Trophoblast cell (in vitro differentiated cells and primary cell): ENCODE results near the gene POLD2.

Experiments used
- DNase-seq, 2 donors: peaks; one replicate each; pipeline ENCODE4 v3.0.0-alpha.2; 2016
- H2AFZ ChIP-seq: 2 replicates; pipeline ENCODE4 v1.6.1; 2013; ENCODE audit warnings: low read length, moderate library complexity, mild to moderate bottlenecking; ENCODE audit not compliant: insufficient read depth, poor library complexity
- H2AK5ac ChIP-seq: 2 replicates; pipeline ENCODE4 v1.6.1; 2013; ENCODE audit warnings: mild to moderate bottlenecking, low read length
- H2BK120ac ChIP-seq: 2 replicates; pipeline ENCODE4 v1.6.1; 2013; ENCODE audit warnings: low read length, mild to moderate bottlenecking, moderate library complexity; ENCODE audit not compliant: insufficient read depth, poor library complexity
- H2BK12ac ChIP-seq: 2 replicates; pipeline ENCODE4 v1.6.1; 2013; ENCODE audit warnings: mild to moderate bottlenecking, low read length, moderate library complexity
- H2BK5ac ChIP-seq: 2 replicates; pipeline ENCODE4 v1.6.1; 2013; ENCODE audit warnings: low read length, low read depth, moderate library complexity, mild to moderate bottlenecking; ENCODE audit not compliant: poor library complexity
- H3K14ac ChIP-seq: 2 replicates; pipeline ENCODE4 v1.6.1; 2013; ENCODE audit warnings: mild to moderate bottlenecking, low read length
- H3K18ac ChIP-seq: 2 replicates; pipeline ENCODE4 v1.6.1; 2013; ENCODE audit warnings: mild to moderate bottlenecking, low read length
- H3K23ac ChIP-seq: 2 replicates; pipeline ENCODE4 v1.6.1; 2013; ENCODE audit warnings: low read length
- H3K27ac ChIP-seq: 2 replicates; pipeline ENCODE4 v1.5.1; 2013; ENCODE audit warnings: low read depth, mild to moderate bottlenecking, inconsistent platforms, low read length, moderate library complexity
- H3K27me3 ChIP-seq: 2 replicates; pipeline ENCODE4 v1.6.1; 2013; ENCODE audit warnings: inconsistent platforms, mild to moderate bottlenecking, low read length, moderate library complexity; ENCODE audit not compliant: insufficient read depth
- H3K36me3 ChIP-seq, 2 experiments: 1 replicate in 1 of 2; 2 replicates in 1 of 2; pipeline ENCODE4 v1.6.1; 2013; ENCODE audit warnings: low read length in 2 of 2, mild to moderate bottlenecking in 2 of 2, moderate library complexity in 1 of 2; ENCODE audit not compliant: insufficient read depth in 2 of 2, control insufficient read depth in 1 of 2
- H3K4ac ChIP-seq: 2 replicates; pipeline ENCODE4 v1.6.1; 2013; ENCODE audit warnings: low read depth, mild to moderate bottlenecking, low read length, moderate library complexity
- H3K4me1 ChIP-seq, 2 experiments: 1 replicate in 1 of 2; 2 replicates in 1 of 2; pipeline ENCODE4 v1.6.1; 2013; ENCODE audit warnings: low read length in 2 of 2, mild to moderate bottlenecking in 2 of 2, moderate library complexity in 1 of 2; ENCODE audit not compliant: insufficient read depth in 2 of 2, control insufficient read depth in 1 of 2
- H3K4me2 ChIP-seq: 2 replicates; pipeline ENCODE4 v1.6.1; 2013; ENCODE audit warnings: inconsistent platforms, mild to moderate bottlenecking, low read length, moderate library complexity
- H3K4me3 ChIP-seq: 2 replicates; pipeline ENCODE4 v1.5.1; 2013; ENCODE audit warnings: mild to moderate bottlenecking, low read depth, low read length, inconsistent platforms
- H3K79me1 ChIP-seq: one replicate; pipeline ENCODE4 v1.6.1; 2013; ENCODE audit warnings: low read length
- H3K79me2 ChIP-seq: 2 replicates; pipeline ENCODE4 v1.6.1; 2013; ENCODE audit warnings: low read length, mild to moderate bottlenecking; ENCODE audit not compliant: control insufficient read depth, insufficient read depth, poor library complexity
- H3K9ac ChIP-seq: 2 replicates; pipeline ENCODE4 v1.6.1; 2013; ENCODE audit warnings: mild to moderate bottlenecking, low read length
- H3K9me3 ChIP-seq: 2 replicates; pipeline ENCODE4 v1.6.1; 2013; ENCODE audit warnings: low read depth, mild to moderate bottlenecking, control low read depth, inconsistent platforms, low read length; ENCODE audit not compliant: insufficient read depth
- H4K12ac ChIP-seq: 2 replicates; pipeline ENCODE4 v1.6.1; 2013; ENCODE audit warnings: low read depth, mild to moderate bottlenecking, low read length, moderate library complexity
- H4K8ac ChIP-seq: 2 replicates; pipeline ENCODE4 v1.6.1; 2013; ENCODE audit warnings: low read depth, mild to moderate bottlenecking, low read length, moderate library complexity
- H4K91ac ChIP-seq: one replicate; pipeline ENCODE4 v1.6.1; 2013; ENCODE audit warnings: low read depth, mild to moderate bottlenecking, low read length, moderate library complexity
- WGBS: extraction: QIAGEN DNeasy Blood & Tissue Kit; methylation state at CpG from one replicate; pipeline ENCODE4 v1.1.7; 2013; ENCODE audit warnings: missing lambda C conversion rate; ENCODE audit not compliant: insufficient read length, insufficient coverage; ENCODE audit errors: extremely low coverage; 5-methylcytosine and 5-hydroxymethylcytosine counted together

Gene POLD2

GRCh38 chr7:44097064-44097932 is 26.1 kb downstream of the POLD2 start:
- Histone ChIP-seq H4K91ac (no peak overlapping the region), H4K8ac (no peak overlapping the region), H2AK5ac (no peak overlapping the region), H2BK12ac (no peak overlapping the region), H3K27ac (no peak overlapping the region), H3K23ac (no peak overlapping the region), H4K12ac (no peak overlapping the region), H3K27me3 (no peaks in the 10 kb centered on the region), H3K9me3 (no peaks in the 10 kb centered on the region), H3K4me1 (no peaks in the 10 kb centered on the region), H3K14ac (no peak overlapping the region), H2AFZ (no peak overlapping the region), H2BK5ac (no peak overlapping the region), H3K18ac (no peak overlapping the region), H3K36me3 (no peaks in the 10 kb centered on the region), H2BK120ac (no peak overlapping the region), H3K79me2 (no peaks in the 10 kb centered on the region), H3K4ac (no peak overlapping the region), H3K79me1 (no peaks in the 10 kb centered on the region), H3K4me2 (no peak overlapping the region), H3K4me3 (no peak overlapping the region), H3K9ac (no peak overlapping the region)
- WGBS = no CpG with 5 or more reads among the region's 9 CpGs
- DNase-seq = no peak

- no peak overlapping the region for H3K4ac ChIP-seq
- H3K4me1 ChIP-seq = no peaks in the 10 kb centered on the region
- H3K23ac ChIP-seq = no peak overlapping the region
- H3K36me3 ChIP-seq = no peaks in the 10 kb centered on the region
- H3K79me2 ChIP-seq = no peaks in the 10 kb centered on the region
- no peak overlapping the region for H2AK5ac ChIP-seq
- H4K8ac ChIP-seq = no peak overlapping the region
- no peaks in the 10 kb centered on the region for H3K79me1 ChIP-seq
- no peak overlapping the region for H3K4me3 ChIP-seq
- H4K91ac ChIP-seq = no peak overlapping the region
- WGBS = no CpG with 5 or more reads among the region's 8 CpGs
- no peak for DNase-seq
- no peak overlapping the region for H3K4me2 ChIP-seq
- H3K18ac ChIP-seq = no peak overlapping the region
- no peak overlapping the region for H2BK12ac ChIP-seq
- no peak overlapping the region for H3K27ac ChIP-seq
- no peak overlapping the region for H2BK5ac ChIP-seq
- no peak overlapping the region for H4K12ac ChIP-seq
- no peak overlapping the region for H2BK120ac ChIP-seq
- H3K14ac ChIP-seq = no peak overlapping the region
- no peak overlapping the region for H3K9ac ChIP-seq
- no peaks in the 10 kb centered on the region for H3K9me3 ChIP-seq
- H2AFZ ChIP-seq = no peak overlapping the region
- H3K27me3 ChIP-seq = no peaks in the 10 kb centered on the region
These were observed 26.9 kb downstream of the POLD2 start for GRCh38 chr7:44096326-44096881.

- Histone ChIP-seq H2AFZ (no peak overlapping the region), H3K36me3 (no peaks in the 10 kb centered on the region), H3K4me2 (no peak overlapping the region), H4K91ac (no peak overlapping the region), H3K27me3 (no peaks in the 10 kb centered on the region), H2BK5ac (no peak overlapping the region), H4K12ac (no peak overlapping the region), H3K4me1 (no peaks in the 10 kb centered on the region), H2AK5ac (no peak overlapping the region), H2BK120ac (no peak overlapping the region), H3K27ac (no peak overlapping the region), H2BK12ac (no peak overlapping the region), H3K9ac (no peak overlapping the region), H3K14ac (no peak overlapping the region), H4K8ac (no peak overlapping the region), H3K9me3 (no peaks in the 10 kb centered on the region), H3K18ac (no peak overlapping the region), H3K79me1 (no peaks in the 10 kb centered on the region), H3K79me2 (no peaks in the 10 kb centered on the region), H3K4ac (no peak overlapping the region), H3K4me3 (no peak overlapping the region), H3K23ac (no peak overlapping the region)
- DNase-seq = no peak
- WGBS = no CpG with 5 or more reads among the region's 3 CpGs
These were observed 27.6 kb downstream of the POLD2 start for GRCh38 chr7:44095781-44096180.

GRCh38 chr7:44094883-44095592 is 28.3 kb downstream of the POLD2 start:
- no peak overlapping the region for H2AK5ac ChIP-seq
- H3K79me2 ChIP-seq = no peaks in the 10 kb centered on the region
- H3K79me1 ChIP-seq = no peaks in the 10 kb centered on the region
- H3K4me1 ChIP-seq = no peaks in the 10 kb centered on the region
- no peak for DNase-seq
- no peak overlapping the region for H3K4me3 ChIP-seq
- H3K4ac ChIP-seq = no peak overlapping the region
- no peak overlapping the region for H3K4me2 ChIP-seq
- H3K9me3 ChIP-seq = no peaks in the 10 kb centered on the region
- H2BK5ac ChIP-seq = no peak overlapping the region
- H2AFZ ChIP-seq = no peak overlapping the region
- no peaks in the 10 kb centered on the region for H3K36me3 ChIP-seq
- H3K23ac ChIP-seq = no peak overlapping the region
- H4K12ac ChIP-seq = no peak overlapping the region
- H3K27me3 ChIP-seq = no peaks in the 10 kb centered on the region
- H3K9ac ChIP-seq = no peak overlapping the region
- H3K18ac ChIP-seq = no peak overlapping the region
- H2BK120ac ChIP-seq = no peak overlapping the region
- H2BK12ac ChIP-seq = no peak overlapping the region
- H4K8ac ChIP-seq = no peak overlapping the region
- H4K91ac ChIP-seq = no peak overlapping the region
- WGBS = no CpG with 5 or more reads among the region's 2 CpGs
- H3K27ac ChIP-seq = no peak overlapping the region
- no peak overlapping the region for H3K14ac ChIP-seq
